B cell (primary cell): ENCODE measurements around the gene CLCN3.

Experiments
- EZH2 ChIP-seq: IDR thresholded peaks from 2 replicates; pipeline ENCODE4 v1.6.1; 2012; ENCODE audit warnings: borderline replicate concordance, low read depth, mild to moderate bottlenecking, moderate library complexity, low read length; ENCODE audit not compliant: insufficient read depth, poor library complexity, severe bottlenecking
- TF ChIP-seq, protein P1 (sequence below): fragments of 200-600 bp; IDR thresholded peaks from one replicate; pipeline ENCODE4 v1.8.0; 2022; ENCODE audit warnings: antibody characterized with exemption, mild to moderate bottlenecking

- TF ChIP-seq, protein P1, sequence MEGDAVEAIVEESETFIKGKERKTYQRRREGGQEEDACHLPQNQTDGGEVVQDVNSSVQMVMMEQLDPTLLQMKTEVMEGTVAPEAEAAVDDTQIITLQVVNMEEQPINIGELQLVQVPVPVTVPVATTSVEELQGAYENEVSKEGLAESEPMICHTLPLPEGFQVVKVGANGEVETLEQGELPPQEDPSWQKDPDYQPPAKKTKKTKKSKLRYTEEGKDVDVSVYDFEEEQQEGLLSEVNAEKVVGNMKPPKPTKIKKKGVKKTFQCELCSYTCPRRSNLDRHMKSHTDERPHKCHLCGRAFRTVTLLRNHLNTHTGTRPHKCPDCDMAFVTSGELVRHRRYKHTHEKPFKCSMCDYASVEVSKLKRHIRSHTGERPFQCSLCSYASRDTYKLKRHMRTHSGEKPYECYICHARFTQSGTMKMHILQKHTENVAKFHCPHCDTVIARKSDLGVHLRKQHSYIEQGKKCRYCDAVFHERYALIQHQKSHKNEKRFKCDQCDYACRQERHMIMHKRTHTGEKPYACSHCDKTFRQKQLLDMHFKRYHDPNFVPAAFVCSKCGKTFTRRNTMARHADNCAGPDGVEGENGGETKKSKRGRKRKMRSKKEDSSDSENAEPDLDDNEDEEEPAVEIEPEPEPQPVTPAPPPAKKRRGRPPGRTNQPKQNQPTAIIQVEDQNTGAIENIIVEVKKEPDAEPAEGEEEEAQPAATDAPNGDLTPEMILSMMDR: no peak
- no peak for TF ChIP-seq EZH2
These were observed 6.2 kb downstream of the CLCN3 start for GRCh38 chr4:169626331-169627282.
